SK-MEL-5 (cell line): Measurements from ENCODE around the gene TANC1. TPM values are rescaled to one million over a fixed set of nuclear protein-coding genes. Genes with fewer than 3 reads are reported as not detected.
A peak's percentile ranks its signal among the peaks of the same experiment; 100 is the strongest.

Experiments
- DNase-seq: peaks from one replicate; pipeline ENCODE4 v3.0.0-alpha.2; 2016; ENCODE audit warnings: low read depth, low spot score
- in situ Hi-C: cut with HindIII; loops from 2 replicates; pipeline ENCODE4 v1.10.0; 2016; ENCODE audit warnings: low sequenced_read_pairs, high pct_unique_total_duplicates, low pct_unique_long_range_greater_than_20kb
- total RNA-seq: library from RNA; depleted of rRNA; stranded (reverse); fragments of >200 nt; shearing (Covaris generic); gene quantifications from 2 replicates; pipeline ENCODE4 v1.2.3, GENCODE V29; 2014

TANC1 gene
- total RNA-seq, 1 experiment from 2014 or later = 34.6 TPM

- DNase-seq = peak; percentile 67
- in situ Hi-C loops = no loop called here
Measured at GRCh38 chr2:158953926-158954763, 14.3 kb upstream of the TANC1 start.

GRCh38 chr2:158955842-158956365 lies 12.5 kb upstream of the TANC1 start:
- in situ Hi-C loops = no loop called here
- no peak for DNase-seq

- DNase-seq = no peak
- in situ Hi-C loops = no loop called here
Measured at GRCh38 chr2:158958365-158958764, 10.1 kb upstream of the TANC1 start.

GRCh38 chr2:158960193-158960592 lies 8.2 kb upstream of the TANC1 start:
- in situ Hi-C loops = no loop called here
- no peak for DNase-seq

GRCh38 chr2:158962074-158962473 lies 6.4 kb upstream of the TANC1 start:
- in situ Hi-C loops = no loop called here
- DNase-seq = no peak

GRCh38 chr2:158963071-158963470 lies 5.4 kb upstream of the TANC1 start:
- DNase-seq = no peak
- in situ Hi-C loops = no loop called here

- DNase-seq = peak; percentile 41
- in situ Hi-C loops = no loop called here
Measured at GRCh38 chr2:158965107-158965506, 3.3 kb upstream of the TANC1 start.

GRCh38 chr2:158965641-158966040 lies 2.8 kb upstream of the TANC1 start:
- in situ Hi-C loops = no loop called here
- DNase-seq = peak; percentile 70

GRCh38 chr2:158966312-158966711 lies 2.1 kb upstream of the TANC1 start:
- in situ Hi-C loops = no loop called here
- DNase-seq = no peak

- in situ Hi-C loops = no loop called here
- no peak for DNase-seq
Measured at GRCh38 chr2:158967114-158967730, 1.2 kb upstream of the TANC1 start.

- in situ Hi-C loops = no loop called here
- DNase-seq = peak; percentile 76
Measured at GRCh38 chr2:158967731-158968395, 577 bp upstream of the TANC1 start.

- in situ Hi-C loops = no loop called here
- DNase-seq = no peak
Measured at GRCh38 chr2:158969162-158969714, 798 bp downstream of the TANC1 start.

GRCh38 chr2:158969715-158970240 lies 1.3 kb downstream of the TANC1 start:
- peak; percentile 29 for DNase-seq
- in situ Hi-C loops = no loop called here

- in situ Hi-C loops = no loop called here
- DNase-seq = peak; percentile 18
Measured at GRCh38 chr2:158970241-158970751, 1.9 kb downstream of the TANC1 start.

- in situ Hi-C loops = no loop called here
- DNase-seq = peak; percentile 71
Measured at GRCh38 chr2:158973116-158973956, 4.9 kb downstream of the TANC1 start.

- in situ Hi-C loops = no loop called here
- DNase-seq = no peak
Measured at GRCh38 chr2:158975271-158975921, 7.0 kb downstream of the TANC1 start.
